ENCODE results near the gene TBX1. TPM values are rescaled to one million over a fixed set of nuclear protein-coding genes. Genes with fewer than 3 reads are reported as not detected.

The TBX1 gene
- total RNA-seq, 1 donor from 2014 or later: not detected

DNA sequence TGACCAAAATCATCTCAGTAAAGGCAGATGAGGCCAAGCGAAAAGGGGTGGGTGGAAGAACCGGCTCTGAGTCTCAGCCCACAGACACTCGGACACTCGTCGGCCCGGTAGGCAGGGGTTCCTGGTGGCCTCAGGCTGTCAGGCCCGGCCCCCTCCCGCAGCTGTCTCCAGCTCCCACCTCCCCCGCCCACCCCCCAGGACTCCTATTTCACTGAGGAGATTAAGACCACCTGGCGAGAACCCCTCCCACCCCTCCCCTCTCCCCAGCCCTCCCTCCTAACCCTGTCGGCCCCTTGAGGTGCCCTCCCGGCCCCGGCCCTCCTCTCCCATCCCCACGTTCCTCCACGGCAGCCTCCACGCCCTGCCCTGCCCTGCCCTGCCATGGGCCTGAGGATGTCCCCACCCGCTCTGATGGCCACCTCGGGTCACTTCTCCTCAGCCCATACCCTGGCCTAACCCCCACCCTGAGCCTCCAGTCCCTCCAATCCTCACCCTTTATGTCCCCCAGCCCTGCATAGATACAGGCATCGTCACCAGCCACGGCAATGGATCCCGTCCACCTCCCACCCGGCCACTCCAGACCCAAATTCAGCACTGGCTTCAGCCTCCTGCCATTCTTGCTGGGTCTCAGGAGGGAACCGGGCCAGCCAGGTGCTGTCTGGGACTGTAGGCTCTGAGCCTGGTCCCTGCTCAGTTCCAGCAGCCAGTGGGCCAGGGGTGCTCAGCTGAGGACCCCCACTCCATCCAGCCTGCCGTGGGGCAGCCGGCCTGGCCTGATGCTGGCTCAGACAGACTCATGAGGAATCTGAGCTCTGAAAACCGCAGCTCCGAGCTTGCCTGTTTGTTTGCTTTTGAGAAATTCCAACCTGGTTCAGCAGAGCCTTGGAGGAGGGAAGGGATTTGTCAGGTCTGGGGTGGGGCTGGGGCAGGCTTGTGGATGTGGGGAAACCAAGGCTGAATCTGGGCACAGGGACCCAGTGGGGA is 9.8 kb upstream of the TBX1 start:
- intact Hi-C loops (cut with micrococcal nuclease): no loop called here

DNA sequence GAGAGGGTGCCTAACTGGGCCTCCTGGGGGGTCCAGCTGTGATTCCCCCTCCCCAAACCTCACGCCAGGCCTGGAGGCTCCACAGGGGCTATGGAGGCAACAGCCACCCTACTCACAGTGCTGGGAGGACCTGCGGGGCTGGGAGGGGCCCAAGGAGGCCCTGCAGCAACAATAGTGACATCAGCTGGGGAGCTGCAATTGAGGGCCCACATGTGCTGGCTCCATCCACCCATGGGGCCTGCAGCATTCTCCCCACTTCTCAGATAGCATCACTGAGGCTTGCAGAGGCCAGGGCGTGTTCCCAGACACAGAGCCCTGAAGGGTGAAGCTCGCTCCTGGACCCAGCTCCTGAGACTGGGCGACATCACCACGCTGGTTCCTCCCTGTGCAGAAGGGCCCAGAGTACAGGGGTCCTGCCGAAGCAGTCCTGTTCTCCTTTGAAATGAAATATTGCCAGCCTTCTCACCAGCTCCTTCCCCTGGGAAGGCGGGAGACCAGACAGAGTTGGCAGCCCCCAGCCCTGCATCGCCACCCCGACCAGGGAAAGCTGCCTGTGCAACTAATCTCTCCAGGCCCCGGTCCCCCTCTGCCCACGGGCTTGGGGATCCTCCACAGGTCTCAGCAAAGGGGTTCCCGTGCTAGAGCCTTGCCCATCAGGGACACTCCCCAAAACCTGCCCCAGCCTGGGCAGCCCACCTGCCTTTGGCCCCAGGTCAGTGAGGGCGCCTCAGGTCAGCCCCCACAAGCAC is 8.9 kb upstream of the TBX1 start:
- intact Hi-C loops (cut with micrococcal nuclease): no loop called here

DNA sequence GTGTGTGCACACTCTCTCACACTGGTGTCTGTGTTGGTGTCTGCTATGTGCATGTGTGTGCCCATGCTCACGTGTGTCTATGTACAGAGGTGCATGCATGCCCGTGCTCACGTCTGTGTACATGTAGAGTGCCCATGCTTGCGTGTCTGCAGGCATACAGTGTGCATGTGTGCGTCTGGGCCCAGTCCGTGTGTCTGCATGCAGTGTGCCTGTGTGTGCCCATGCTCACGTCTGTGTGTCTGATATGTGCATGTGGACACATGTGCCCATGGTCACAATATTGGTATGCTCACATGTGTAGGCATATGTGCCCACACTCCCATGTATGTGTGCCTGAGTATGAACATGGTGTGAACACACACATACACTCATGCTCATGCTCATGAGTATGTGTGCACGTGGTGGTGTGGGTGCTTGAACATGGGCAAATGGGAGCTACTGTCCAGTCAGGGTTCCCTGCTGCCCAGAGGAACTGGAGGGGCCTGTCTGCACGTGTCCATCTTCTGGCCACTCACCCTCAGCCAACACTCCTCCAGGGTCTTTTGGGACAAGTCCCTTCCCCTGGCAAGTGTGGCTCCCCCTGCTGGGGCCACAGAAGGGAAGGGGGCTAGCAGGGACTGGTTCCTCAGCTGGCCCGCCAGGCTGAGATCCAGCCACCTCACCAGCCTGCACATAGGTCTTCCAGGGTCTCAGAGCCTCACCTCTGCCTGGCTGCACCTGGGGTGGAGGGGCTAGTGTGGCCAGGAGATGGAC is 7.3 kb upstream of the TBX1 start:
- intact Hi-C loops (cut with micrococcal nuclease): no loop called here

DNA sequence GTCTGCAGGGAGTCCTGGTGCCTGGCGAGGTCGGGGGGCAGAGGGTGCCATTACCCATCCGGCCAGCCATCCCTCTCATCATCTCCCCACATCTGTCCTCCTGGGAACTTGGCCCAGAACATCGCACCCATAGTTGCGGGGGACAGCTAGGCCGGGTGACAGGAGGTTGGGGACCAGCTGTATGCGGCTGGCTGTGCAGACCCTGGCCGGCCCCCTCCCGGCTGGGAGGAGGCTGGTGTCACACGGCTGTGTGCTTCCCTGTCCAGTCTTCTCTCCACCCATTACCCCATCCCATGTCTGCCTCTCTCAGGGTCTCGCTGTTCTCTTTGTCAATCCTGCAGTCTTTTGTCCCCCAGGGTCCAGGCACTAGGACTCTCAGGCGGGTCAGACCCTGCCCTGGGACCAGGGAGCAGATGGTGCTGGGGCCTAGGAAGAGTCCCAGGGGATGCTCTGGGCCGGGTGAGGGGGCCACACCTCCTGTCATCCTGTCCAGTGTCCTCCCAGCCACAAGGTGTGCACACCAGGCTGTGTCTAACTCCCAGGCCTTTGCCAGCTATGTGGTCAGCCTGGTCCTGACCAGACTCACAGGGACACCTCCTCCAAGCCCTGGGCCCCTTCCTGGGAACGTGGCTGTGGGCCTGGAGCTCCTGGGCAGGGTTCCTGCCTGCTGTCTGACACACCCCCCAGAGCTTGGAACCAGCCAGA is 6.4 kb upstream of the TBX1 start:
- intact Hi-C loops (cut with micrococcal nuclease): no loop called here

DNA sequence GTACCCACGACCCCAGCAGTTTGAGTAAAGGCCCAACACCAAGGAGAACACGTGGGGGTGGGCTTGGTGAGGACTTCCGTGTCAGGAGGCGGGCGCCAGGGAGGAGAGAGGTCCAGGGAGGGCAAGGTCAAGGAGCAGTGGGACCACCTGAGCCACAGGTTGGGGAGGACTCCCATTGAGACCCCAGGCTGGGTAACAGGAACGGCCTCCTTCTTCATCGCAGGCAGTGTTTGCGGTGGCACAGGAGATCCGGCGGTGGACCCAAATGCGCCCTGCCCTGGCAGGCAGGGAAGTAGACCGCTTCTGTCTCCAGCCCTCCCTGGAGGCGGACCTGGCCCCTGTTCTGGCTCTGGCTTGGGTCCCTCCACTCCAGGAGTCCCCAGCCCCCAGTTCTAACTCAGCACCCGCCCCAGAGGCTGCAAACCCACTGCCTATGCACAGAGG is 5.9 kb upstream of the TBX1 start:
- intact Hi-C loops (cut with micrococcal nuclease): no loop called here

DNA sequence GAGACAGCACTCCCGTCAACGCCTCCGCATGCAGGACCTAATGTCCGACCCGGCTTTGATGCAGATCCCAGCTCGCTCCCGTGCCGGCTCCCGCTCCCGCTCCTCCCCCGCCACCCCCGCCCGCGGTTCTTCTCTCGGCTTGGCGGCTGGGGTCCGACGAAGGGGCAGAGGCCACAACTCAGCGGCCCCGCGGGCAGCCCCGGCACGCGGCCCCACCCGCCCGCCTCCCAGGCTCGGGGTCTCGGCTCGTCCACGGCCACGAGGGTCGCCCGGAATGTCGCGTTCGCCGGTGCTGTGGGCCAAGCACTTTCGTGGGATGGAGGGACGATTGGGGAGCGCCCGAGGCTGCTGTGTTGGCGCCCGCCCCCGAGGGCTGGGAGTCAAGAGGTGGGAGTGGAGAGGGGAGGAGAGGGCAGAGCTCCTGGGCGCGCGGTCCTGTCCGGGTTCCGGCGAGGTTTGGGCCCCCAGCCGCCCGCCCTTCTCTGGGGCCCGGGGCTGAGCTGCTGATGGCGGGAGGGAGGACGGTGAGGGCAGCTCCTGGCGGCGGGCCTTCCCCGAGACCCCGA is 5.3 kb upstream of the TBX1 start:
- intact Hi-C loops (cut with micrococcal nuclease): no loop called here

DNA sequence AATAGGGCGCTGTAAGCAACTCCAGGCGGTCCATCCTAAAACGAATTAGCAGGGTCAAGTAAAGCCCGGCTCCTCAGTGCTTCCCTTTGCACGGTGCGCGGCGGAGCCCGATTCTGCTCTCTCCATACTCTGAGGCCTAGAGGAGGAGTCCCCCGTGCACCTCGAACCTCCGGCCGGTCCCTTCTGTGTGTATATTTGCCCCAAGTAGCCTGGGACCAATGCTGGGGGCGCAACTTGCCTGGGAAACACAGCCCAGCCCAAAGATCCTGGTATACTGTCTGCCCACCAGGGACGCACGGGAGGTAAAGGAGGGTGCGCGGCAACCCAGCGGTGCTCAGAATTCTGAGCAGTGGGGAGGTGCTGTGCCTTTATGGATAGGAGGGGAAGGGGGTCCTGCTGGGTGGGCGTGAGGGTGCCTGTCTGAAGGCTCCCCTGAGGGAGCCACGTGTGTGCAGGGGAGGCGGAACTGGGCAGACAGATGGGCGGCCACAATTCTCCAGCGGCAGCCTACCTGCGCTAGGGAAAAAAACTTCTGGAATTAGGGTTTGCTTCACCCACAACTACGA is 4.8 kb upstream of the TBX1 start:
- intact Hi-C loops (cut with micrococcal nuclease): loop anchor here (1.0 kb wide), 3 partner anchors 26 to 154 kb away; no protein-coding TSS in a partner anchor

DNA sequence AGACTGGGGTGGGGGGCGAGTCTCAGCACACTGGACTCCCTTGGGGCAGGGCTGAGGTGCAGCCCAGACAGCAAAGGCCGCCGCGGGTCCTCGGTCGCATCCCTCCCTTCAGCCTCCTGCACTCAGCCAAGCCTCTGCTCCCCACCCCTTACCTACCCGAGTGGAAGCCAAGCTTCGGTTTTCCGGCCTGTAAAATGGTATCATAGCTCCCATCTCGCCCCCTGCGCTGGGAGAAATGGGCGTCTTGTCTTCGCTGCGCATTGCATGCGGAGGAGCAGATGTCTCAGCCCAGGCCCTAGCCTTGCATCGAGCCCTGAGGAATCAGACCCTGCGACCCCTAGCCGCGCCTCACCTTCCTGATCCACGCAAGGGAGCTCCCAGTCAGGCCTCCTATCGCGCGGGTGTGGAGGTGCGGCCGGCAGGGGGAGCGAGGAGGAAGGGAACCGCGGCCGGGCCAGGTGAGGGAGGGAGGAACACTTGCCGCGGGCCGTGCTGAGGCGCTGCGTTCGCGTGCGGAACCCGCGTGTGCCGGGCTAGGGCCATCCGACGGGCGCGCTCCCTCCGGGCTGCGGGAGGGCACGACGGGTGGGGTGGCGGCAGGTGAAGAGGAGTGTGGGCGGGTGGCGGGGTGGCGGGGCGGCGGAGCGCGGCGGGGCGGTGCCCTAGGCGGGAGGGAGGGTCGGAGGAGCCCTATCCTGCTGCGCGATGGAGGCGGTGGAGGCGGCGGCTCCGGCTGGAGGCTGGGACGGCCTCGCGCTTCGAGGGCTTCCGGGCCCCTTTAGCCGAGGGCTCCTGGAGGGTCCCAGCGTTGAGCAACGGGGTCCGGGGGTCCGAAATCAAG is 4.1 kb upstream of the TBX1 start:
- intact Hi-C loops (cut with micrococcal nuclease): loop anchor here (1.0 kb wide), 3 partner anchors 26 to 154 kb away; no protein-coding TSS in a partner anchor

DNA sequence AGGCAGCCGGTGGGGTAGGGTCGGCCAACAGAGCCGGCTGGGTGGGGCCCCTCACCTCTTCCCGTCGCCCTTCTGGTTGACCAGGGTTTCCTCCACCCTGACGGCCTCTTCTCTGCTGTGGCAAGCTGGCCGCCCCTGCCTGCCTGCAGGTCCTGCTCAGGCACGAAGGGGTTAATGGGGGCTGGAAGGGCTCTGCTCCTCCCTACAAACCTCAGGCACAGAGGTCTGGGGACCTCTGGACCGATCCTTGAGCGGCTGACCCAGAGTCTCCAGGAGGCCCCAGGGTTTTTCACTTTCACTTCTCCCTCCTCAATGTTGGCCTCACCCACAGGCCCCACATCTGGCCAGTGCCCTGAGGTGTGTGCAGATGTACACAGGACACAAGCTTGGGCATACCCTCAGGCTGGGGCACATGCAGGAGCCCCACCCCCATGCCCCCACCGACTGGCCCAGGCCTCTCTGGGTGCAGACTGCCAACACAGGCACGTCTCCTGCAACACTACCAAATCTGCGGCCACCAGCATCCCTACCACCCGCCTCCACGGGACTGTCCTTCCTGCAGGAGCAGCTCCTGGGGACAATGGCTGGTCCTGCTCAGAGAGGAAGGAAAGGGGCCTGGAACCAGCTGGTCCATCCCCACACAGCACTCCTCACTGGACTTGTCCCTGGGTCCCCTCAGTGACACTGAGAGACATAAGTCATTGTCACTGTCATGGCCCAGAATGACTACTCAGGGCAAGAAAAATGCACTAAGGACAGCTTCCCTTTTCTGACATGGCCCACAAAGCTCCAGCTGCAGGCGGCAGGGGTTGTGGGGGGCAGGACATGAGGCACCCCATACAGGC is 3.2 kb upstream of the TBX1 start:
- intact Hi-C loops (cut with micrococcal nuclease): no loop called here

DNA sequence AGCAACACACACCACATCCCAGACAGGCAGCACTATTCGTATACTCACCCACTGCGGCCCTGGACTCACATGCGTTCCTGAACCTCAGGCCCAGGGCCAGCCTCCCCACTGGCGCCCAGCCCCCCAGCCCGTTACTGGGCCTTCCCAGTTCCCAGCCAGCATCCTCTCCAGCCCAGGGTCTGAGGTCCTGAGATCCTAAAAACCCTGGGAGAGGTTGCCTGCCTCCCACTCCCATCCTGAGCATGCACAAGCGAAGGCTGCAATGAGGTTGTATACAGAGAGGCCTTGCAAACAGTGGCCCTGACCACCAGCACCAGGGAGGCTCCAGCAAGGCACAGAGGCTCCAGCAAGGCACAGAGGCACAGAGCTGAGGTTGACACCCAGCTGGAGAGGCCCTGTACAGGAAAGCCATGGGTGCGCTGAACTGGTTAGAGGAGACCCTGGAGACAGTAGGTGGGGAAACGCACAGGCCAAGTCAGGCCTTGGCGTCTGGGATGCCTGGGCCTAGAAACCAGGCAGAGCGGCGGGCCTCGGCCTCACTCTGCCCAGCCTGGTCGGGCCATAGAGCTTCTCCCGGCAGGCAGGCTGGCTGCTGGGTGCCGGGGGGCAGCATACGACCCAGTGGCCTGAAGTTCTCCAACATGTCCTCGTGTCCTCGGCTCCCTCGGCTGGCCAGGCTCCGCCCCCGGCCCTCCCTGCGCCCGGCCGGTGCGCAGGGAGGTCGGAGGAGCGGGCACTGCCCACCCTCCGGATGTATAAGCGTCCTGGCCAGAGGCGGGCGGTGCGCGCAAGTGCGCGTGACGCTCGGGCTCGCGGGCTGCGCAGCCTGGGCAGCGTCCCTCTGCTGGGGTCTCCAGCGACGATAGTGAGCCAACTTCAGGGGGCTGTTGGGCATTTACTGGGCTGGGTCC is 2.3 kb upstream of the TBX1 start:
- intact Hi-C loops (cut with micrococcal nuclease): no loop called here

DNA sequence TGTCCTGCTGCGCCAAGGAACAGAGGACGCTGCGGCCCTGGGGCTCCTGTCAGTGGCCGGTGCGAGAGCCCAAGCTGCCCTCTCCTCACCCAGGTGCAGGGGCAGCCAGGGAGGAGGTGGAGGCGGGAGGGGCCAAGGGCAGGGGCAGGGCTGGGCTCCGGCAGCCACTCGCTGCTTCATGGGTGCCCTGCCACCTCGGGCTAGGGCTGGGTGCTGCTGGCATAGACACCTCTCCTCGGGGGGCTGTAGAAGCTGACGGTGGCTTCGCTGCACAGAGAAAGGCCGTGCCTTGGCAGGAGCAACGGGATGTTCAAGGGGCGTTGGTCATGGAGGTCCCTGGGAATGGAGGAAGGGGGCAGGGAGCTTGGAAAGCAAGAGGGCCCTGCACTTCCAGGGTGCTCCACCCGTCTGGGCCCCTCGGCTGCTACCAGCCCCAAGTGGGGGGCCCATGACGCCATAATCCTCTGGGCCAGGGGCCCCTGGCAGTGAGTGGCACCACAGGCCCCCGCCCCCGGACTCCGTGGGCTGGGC is 1.6 kb upstream of the TBX1 start:
- intact Hi-C loops (cut with micrococcal nuclease): no loop called here

DNA sequence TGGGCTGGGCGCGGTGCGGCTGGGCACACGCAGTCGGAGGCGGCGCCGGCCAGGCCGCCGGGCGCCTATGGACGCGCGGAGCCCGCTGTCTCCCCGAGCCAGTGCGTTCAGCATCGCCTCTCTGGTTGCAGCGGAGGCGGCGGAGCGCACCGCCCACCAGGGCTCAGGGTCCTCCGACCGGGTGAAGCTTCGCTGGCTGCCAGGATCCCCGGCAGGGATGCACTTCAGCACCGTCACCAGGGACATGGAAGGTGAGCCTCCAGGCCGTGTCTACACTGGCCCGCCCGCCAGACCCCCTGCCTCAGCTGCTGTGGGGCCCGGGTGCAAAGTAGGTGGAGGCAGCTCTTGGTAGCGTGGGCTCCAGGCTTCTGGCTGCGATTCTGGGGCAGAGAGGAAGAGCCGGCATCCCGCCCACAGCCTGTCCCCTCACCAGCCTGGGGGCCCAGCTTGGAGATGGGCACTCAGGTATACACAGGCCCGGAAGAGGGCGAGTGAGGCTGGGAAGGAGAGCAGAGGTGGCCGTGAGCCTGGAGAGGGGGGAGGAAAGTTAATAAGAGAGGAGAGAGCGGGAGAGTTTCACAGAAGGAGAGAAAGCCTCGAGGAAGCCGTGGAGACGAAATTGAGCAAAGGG is 1.0 kb upstream of the TBX1 start:
- intact Hi-C loops (cut with micrococcal nuclease): no loop called here

DNA sequence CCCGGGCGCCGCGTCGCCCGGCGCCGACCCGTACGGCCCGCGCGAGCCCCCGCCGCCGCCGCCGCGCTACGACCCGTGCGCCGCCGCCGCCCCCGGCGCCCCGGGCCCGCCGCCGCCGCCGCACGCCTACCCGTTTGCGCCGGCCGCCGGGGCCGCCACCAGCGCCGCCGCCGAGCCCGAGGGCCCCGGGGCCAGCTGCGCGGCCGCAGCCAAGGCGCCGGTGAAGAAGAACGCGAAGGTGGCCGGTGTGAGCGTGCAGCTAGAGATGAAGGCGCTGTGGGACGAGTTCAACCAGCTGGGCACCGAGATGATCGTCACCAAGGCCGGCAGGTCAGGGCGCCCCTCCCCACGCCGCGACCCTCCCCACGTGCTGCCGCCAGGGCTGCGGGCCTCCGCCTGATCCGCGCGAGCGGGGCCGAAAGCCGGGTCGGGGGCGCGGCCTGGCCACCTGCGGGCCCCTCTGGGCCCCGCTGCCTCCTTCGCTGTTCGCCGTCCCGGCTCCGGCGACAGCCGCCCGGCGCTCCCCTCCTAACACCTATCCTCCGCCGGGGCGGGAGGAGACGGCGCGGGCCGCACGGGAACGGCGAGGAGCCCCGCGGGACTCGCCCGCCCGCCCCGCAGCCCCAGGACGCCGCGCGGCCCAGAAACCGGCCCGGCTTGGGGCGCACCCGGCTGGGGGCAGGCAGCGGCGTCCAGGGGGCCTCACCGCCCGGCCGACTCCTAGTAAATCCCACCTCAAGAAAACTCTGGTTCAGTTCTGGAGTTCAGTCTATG is 560 bp downstream of the TBX1 start:
- intact Hi-C loops (cut with micrococcal nuclease): no loop called here

DNA sequence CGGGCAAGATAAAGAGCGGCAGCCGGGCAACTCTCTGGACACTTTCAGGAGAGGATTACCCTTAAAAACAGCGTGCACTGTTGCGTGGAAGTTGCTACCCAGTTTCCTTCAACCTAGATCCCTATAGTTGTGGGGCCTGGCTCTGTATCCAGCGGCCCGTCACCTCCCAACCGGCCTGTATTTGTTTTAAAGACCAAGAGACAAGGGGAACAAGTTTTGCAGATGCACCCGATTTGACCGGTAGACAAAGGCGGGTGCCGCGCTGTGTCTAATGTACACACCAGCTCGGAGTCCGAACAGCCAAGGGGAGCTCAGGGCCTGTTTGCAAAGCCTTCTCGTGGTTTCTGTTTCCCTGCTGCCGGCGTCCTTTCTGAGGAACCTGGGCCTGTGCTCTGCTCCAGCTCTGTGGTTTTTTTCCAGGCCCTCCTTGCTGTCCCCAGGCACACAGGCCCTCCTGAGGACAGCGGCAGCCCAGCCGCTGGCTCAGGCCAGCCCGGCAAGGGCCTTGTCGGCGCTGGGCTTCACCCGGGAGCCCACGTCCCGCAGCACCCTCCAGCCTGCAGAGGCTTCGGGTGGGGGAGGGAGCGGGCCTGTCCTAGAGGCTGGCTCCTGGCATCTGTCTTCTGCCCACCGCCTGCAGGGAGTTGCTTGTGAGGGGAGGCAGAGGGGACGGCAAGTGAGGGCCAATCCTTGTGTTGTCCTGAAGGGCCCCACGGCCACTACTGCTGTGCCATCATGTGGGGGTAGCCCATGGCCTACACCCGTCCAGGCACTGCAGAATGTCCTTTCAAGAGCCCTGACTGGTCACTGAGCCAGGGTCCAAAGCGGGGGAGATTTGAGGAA is 1.4 kb downstream of the TBX1 start:
- intact Hi-C loops (cut with micrococcal nuclease): no loop called here
